SK-N-MC (cell line): ENCODE data around the gene PRR19.
"Not testable (repeated sequence)": the region's sequence is repeated elsewhere in the genome, so short reads cannot be mapped to it uniquely, and the experiment has no call there.

Source experiments
- DNase-seq: peaks from one replicate; pipeline ENCODE4 v3.0.0-alpha.2; 2011; ENCODE audit warnings: low read depth, low spot score
- H3K27ac ChIP-seq: fragments of 200-600 bp; sonication (generic); 2 replicates; pipeline ENCODE4 v1.5.1; 2016; ENCODE audit warnings: mixed run types
- H3K36me3 ChIP-seq: fragments of 200-600 bp; sonication (generic); 2 replicates; pipeline ENCODE4 v1.6.1; 2017; ENCODE audit warnings: antibody characterized with exemption, low read length, mixed read lengths; ENCODE audit not compliant: insufficient read depth
- H3K4me3 ChIP-seq: fragments of 200-600 bp; sonication (generic); 2 replicates; pipeline ENCODE4 v1.5.1; 2016
- H3K9ac ChIP-seq: fragments of 200-600 bp; sonication (generic); 2 replicates; pipeline ENCODE4 v1.8.0; 2017; ENCODE audit warnings: mixed run types, mixed read lengths; ENCODE audit not compliant: insufficient read length
- H3K9me3 ChIP-seq: fragments of 200-600 bp; sonication (generic); 2 replicates; pipeline ENCODE4 v1.6.1; 2017; ENCODE audit warnings: low read depth, mild to moderate bottlenecking, antibody characterized with exemption, low read length, moderate library complexity, mixed read lengths
- EZH2 ChIP-seq: fragments of 200-600 bp; sonication (generic); IDR thresholded peaks from one replicate; pipeline ENCODE4 v1.6.1; 2017; ENCODE audit warnings: antibody characterized with exemption
- FOXP2 ChIP-seq: optimal IDR thresholded peaks from 2 replicates; pipeline ENCODE3; 2011; ENCODE audit warnings: mild to moderate bottlenecking, moderate library complexity; ENCODE audit not compliant: insufficient read depth; ENCODE audit errors: extremely low read length, control extremely low read depth
- POLR2AphosphoS5 ChIP-seq: IDR thresholded peaks from 2 replicates; pipeline ENCODE4 v1.6.1; 2012; ENCODE audit warnings: mild to moderate bottlenecking, low read depth, low read length, borderline replicate concordance

The PRR19 gene

GRCh38 chr19:42301646-42302203, at the start of gene PRR19:
PRR19 (plus strand) TSS chr19:42302132; CDS start chr19:42309585, 7,453 bp downstream.
- H3K27ac ChIP-seq = peak within 1 kb of the TSS; percentile 83
- no peaks in the 10 kb centered on the region for H3K9me3 ChIP-seq
- peaks cover 11% of the 10 kb centered on the region; the same call in 1 of the 2 replicates for H3K36me3 ChIP-seq
- TF ChIP-seq POLR2AphosphoS5 (no peak), FOXP2 (no peak), EZH2 (no peak)
- peak within 1 kb of the TSS; percentile 79 for H3K9ac ChIP-seq
- DNase-seq = no peak
- H3K4me3 ChIP-seq = peak within 1 kb of the TSS; percentile 91

GRCh38 chr19:42252365-42253244, 49.3 kb upstream of the PRR19 start:
- Histone ChIP-seq H3K36me3 (peaks cover 18% of the 10 kb centered on the region), H3K4me3 (peak overlapping the region; percentile 98), H3K9ac (peak overlapping the region; percentile 49), H3K9me3 (no peaks in the 10 kb centered on the region), H3K27ac (peak overlapping the region; percentile 79)
- DNase-seq = no peak
- no peak for TF ChIP-seq EZH2
- peak; percentile 35 for TF ChIP-seq FOXP2
- peak; percentile 16; the same call in 1 of the 2 replicates for TF ChIP-seq POLR2AphosphoS5

- H3K27ac ChIP-seq = peak overlapping the region; percentile 91
- no peaks in the 10 kb centered on the region for H3K9me3 ChIP-seq
- peaks cover 18% of the 10 kb centered on the region for H3K36me3 ChIP-seq
- DNase-seq = no peak
- H3K9ac ChIP-seq = peak overlapping the region; percentile 96
- TF ChIP-seq POLR2AphosphoS5 (peak; percentile 60), EZH2 (no peak), FOXP2 (no peak)
- H3K4me3 ChIP-seq = peak overlapping the region; percentile 98
Observed at GRCh38 chr19:42253245-42254088, 48.5 kb upstream of the PRR19 start.

GRCh38 chr19:42254089-42254849, 47.7 kb upstream of the PRR19 start:
- TF ChIP-seq POLR2AphosphoS5 (peak; percentile 65; the same call in 1 of the 2 replicates), FOXP2 (no peak), EZH2 (no peak)
- H3K9ac ChIP-seq = peak overlapping the region; percentile 96
- no peaks in the 10 kb centered on the region for H3K9me3 ChIP-seq
- peak overlapping the region; percentile 98 for H3K4me3 ChIP-seq
- DNase-seq = no peak
- H3K27ac ChIP-seq = peak overlapping the region; percentile 91
- peaks cover 14% of the 10 kb centered on the region for H3K36me3 ChIP-seq

GRCh38 chr19:42254850-42255765, 46.8 kb upstream of the PRR19 start, which contains the start of gene ERF:
ERF (minus strand) TSS chr19:42255128; CDS start chr19:42254999, 129 bp downstream.
- Histone ChIP-seq H3K27ac (peak within 1 kb of the TSS; percentile 95), H3K9me3 (no peaks in the 10 kb centered on the region), H3K4me3 (peak within 1 kb of the TSS; percentile 98), H3K36me3 (peaks cover 5% of the 10 kb centered on the region; the same call in 1 of the 2 replicates), H3K9ac (peak within 1 kb of the TSS; percentile 96)
- no peak for DNase-seq
- TF ChIP-seq POLR2AphosphoS5 (peak; percentile 82; the same call in 1 of the 2 replicates), EZH2 (no peak)

- peak; percentile 66 for DNase-seq
- Histone ChIP-seq H3K27ac (peak overlapping the region; percentile 95), H3K36me3 (no peaks in the 10 kb centered on the region), H3K9me3 (no peaks in the 10 kb centered on the region), H3K9ac (peak overlapping the region; percentile 76), H3K4me3 (peak overlapping the region; percentile 98)
- peak; percentile 76 for TF ChIP-seq POLR2AphosphoS5
- TF ChIP-seq EZH2 = no peak
Observed at GRCh38 chr19:42255766-42256745, 45.9 kb upstream of the PRR19 start.

GRCh38 chr19:42257842-42258241, 44.1 kb upstream of the PRR19 start:
- H3K27ac ChIP-seq, H3K4me3 ChIP-seq, H3K9ac ChIP-seq, DNase-seq, H3K9me3 ChIP-seq, H3K36me3 ChIP-seq: not testable (repeated sequence)
